OCI-LY7 (cell line): ENCODE results near the gene DPYSL5.

ENCODE experiments used
- CTCF ChIP-seq: fragments of 200-600 bp; sonication (generic); conservative IDR thresholded peaks from 2 replicates; pipeline ENCODE4 v1.5.1; 2014; ENCODE audit warnings: mild to moderate bottlenecking, antibody characterized with exemption, low read length, moderate library complexity, mixed read lengths
- EZH2phosphoT487 ChIP-seq: fragments of 200-600 bp; sonication (generic); IDR thresholded peaks from 2 replicates; pipeline ENCODE4 v1.6.1; 2018; ENCODE audit warnings: low read depth, borderline replicate concordance, mild to moderate bottlenecking, mixed run types, antibody characterized with exemption, low read length, moderate library complexity, mixed read lengths

- TF ChIP-seq CTCF (no peak), EZH2phosphoT487 (no peak)
Observed at GRCh38 chr2:26880910-26881435, 33.0 kb downstream of the DPYSL5 start.
